ENCODE data around the gene LRRN4.

The LRRN4 gene

DNA sequence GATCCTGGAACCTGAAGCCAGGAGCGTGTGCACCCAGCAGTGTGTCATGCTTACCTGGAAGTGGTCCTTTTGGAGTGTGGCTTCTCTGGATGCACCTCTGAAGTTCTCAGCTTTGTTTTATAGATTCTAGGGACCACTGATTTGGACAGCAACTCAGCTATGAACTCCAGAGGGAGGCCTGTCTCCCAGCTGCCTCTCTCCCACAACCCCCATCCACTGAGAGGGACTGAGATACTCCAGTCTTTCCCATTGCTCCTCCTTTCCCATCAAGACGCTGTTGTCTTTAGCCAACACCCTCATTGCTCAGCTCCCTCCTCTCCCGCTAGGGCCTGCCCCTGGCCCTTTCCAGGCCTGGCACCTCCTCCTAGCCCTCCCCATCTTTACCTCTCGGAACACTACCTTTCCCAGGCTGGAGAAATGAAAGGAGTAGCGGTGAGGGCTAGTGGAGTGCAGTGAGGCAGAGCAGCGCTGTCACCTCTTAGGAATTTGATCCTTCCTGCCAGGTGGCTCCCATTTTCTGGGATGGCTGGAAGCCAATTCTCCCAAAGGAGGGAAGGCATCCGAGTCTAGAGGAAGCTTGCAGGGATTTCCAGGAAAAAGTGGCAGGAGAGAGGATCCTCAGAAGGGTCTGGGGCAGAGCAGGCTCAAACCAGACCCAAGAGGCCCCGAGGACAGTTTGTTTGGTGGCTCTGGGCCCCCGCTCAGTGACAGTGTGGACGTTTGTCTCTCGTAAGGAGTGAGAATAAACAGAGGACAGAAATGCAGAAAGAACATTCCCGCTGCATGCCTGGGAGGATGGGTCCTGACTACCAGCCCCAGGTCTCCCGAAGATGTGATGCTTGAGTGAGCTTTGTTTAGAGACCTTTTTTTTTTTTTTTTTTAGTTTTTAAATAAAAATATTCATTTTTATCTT lies at the start of gene LRRN4:
Gene LRRN4 (minus strand): TSS at position 285 of the 913 bp plus-strand sequence. CDS start 1,261 bp downstream, outside the sequence.
- DNase-seq (ENCODE audit: low read depth), result no peak
- no peak within 1 kb of the TSS for H3K4me3 ChIP-seq (ENCODE audit: low read depth, low read length)
- TF ChIP-seq, protein P1, sequence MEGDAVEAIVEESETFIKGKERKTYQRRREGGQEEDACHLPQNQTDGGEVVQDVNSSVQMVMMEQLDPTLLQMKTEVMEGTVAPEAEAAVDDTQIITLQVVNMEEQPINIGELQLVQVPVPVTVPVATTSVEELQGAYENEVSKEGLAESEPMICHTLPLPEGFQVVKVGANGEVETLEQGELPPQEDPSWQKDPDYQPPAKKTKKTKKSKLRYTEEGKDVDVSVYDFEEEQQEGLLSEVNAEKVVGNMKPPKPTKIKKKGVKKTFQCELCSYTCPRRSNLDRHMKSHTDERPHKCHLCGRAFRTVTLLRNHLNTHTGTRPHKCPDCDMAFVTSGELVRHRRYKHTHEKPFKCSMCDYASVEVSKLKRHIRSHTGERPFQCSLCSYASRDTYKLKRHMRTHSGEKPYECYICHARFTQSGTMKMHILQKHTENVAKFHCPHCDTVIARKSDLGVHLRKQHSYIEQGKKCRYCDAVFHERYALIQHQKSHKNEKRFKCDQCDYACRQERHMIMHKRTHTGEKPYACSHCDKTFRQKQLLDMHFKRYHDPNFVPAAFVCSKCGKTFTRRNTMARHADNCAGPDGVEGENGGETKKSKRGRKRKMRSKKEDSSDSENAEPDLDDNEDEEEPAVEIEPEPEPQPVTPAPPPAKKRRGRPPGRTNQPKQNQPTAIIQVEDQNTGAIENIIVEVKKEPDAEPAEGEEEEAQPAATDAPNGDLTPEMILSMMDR (conservative IDR thresholded peaks at IDR 0.05; ENCODE audit: low read depth, low read length), result no peak

DNA sequence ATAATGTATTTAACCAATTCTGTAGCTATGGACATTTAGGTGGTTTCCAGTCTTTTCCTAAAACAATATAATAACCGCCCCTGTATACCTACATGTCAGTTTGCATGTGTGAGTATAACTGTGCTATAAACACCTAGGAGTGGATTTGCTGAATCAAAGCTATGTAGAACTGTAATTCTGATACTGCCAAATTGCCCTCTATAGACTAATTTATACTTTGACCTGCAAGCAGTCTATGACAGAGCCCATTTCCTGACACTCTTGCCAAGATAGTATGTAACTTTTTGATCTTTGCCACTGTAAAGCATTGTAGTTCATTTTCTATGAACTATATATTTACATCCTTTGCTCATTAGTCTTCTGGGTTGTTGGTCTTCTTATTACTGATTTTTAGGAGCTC lies 49.4 kb upstream of the LRRN4 start:
- TF ChIP-seq, protein P1 (conservative IDR thresholded peaks at IDR 0.05; ENCODE audit: low read depth, low read length), result no peak
- no peak for DNase-seq (ENCODE audit: low read depth)
- no peak overlapping the region for H3K4me3 ChIP-seq (ENCODE audit: low read depth, low read length)

DNA sequence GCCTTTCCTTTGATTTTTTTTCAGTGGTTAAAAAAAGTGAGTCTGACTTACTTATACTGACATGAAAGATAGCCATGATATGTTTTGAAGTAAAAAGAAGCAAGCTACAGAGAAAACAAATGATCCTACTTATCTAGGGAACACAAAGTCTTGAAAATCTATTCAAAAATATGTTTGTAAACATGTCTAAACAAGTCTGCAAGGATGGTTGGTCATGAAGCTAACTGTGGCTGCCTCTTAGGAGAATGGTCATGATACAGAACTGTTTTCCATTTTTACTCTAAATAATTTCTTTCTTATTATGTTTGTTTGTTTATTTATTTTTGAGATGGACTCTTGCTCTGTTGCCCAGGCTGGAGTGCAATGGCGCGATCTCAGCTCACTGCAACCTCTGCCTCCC lies 47.5 kb upstream of the LRRN4 start:
- no peak overlapping the region for H3K4me3 ChIP-seq (ENCODE audit: low read depth, low read length)
- no peak for DNase-seq (ENCODE audit: low read depth)
- TF ChIP-seq, protein P1 (conservative IDR thresholded peaks at IDR 0.05; ENCODE audit: low read depth, low read length), result no peak

DNA sequence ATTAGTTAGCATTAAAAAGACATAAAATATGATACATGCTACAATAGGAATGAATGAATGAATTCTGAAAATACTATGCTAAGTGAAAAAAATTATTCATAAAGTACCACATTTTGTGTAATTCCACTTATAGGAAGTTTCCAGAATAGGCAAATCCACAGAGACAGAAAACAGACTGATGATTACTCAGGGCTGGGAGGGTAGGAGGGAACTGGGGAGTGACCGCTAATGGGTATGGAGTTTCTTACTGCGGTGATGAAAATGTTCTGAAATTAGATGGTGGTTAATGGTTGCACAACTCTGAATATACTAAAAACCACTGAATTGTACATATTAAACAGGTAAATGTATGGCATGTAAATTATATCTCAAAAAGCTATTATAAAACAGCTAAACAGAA lies 46.4 kb upstream of the LRRN4 start:
- no peak for DNase-seq (ENCODE audit: low read depth)
- H3K4me3 ChIP-seq (ENCODE audit: low read depth, low read length), result no peak overlapping the region
- TF ChIP-seq, protein P1 (conservative IDR thresholded peaks at IDR 0.05; ENCODE audit: low read depth, low read length), result no peak

DNA sequence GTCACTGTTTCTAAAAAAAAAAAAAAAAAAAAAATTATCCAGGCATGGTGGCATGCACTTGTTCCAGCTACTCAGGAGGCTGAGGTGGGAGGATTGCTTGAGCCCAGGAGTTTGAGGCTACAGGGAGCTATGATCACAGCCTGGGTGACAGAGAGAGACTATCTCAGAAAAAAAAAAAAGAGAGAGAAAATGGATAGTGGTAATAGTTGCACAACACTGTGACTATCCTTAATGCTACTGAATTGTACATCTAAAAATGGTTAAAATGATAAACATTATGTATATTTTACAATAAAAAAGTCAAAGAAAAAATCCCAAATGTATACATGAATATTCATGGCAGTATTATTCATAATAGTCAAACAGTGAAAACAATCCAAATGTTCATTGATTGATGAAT lies 46.0 kb upstream of the LRRN4 start:
- H3K4me3 ChIP-seq (ENCODE audit: low read depth, low read length), result no peak overlapping the region
- DNase-seq (ENCODE audit: low read depth), result no peak
- TF ChIP-seq, protein P1 (conservative IDR thresholded peaks at IDR 0.05; ENCODE audit: low read depth, low read length), result no peak

DNA sequence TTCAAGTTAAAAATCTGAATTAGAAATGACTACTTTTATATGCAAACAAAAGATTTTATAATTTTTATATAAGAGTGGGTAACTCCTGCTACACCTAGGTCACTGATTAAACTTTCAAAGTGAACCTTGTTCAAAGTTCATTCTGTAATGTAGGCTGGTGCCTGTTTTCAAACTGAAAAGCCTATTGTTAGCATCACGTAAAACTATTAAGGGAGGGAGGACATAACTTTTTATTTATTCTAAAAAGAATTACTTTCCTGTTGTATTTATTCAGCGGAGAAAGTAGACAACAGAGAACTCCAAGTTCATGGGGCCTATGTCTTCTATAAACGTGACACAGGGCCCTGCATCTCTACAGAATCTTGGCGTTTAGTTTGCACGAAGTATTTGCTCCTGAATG lies 41.5 kb upstream of the LRRN4 start:
- TF ChIP-seq, protein P1 (conservative IDR thresholded peaks at IDR 0.05; ENCODE audit: low read depth, low read length), result no peak
- no peak overlapping the region for H3K4me3 ChIP-seq (ENCODE audit: low read depth, low read length)
- no peak for DNase-seq (ENCODE audit: low read depth)

DNA sequence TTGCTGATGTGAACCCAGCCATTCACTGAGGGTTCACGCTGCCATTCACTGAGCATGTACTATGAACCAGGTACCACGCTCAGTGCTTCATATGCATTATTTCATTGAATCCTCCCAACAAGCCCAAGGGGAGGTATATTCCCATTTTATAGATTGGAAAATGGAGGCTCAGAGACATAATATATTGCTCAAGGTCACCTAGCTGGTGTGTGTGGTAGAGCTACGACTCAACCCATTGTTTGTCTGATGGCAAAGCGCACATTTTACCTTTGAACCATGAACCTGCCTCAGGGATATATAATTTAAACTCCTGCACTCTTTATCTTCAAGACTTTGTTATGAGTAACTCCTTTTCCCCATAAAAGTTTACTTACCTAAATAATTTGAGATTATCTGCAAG lies 40.7 kb upstream of the LRRN4 start:
- no peak overlapping the region for H3K4me3 ChIP-seq (ENCODE audit: low read depth, low read length)
- DNase-seq (ENCODE audit: low read depth), result no peak
- TF ChIP-seq, protein P1 (conservative IDR thresholded peaks at IDR 0.05; ENCODE audit: low read depth, low read length), result no peak
